ENCODE results near the gene TLR4.

DNA sequence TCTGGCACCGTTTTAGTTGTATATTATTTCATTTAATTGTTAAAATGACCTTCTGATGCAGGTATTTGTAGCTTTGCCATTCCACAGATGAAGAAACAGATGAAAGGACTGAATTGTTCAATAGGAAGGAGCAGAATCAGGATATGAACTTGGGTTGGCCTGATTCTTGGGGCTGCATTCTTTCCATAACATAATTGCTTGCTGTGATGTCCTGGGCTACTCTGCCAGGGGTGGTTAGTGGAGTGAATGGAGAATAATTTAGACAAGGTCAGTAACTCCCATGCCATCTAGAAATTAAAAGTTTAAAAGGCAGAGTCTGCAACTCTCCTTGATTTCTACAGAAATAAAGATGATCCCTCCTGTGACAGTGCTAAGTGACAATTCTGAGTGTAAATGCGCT lies 15.9 kb downstream of the TLR4 start:
- TF ChIP-seq, protein P1, sequence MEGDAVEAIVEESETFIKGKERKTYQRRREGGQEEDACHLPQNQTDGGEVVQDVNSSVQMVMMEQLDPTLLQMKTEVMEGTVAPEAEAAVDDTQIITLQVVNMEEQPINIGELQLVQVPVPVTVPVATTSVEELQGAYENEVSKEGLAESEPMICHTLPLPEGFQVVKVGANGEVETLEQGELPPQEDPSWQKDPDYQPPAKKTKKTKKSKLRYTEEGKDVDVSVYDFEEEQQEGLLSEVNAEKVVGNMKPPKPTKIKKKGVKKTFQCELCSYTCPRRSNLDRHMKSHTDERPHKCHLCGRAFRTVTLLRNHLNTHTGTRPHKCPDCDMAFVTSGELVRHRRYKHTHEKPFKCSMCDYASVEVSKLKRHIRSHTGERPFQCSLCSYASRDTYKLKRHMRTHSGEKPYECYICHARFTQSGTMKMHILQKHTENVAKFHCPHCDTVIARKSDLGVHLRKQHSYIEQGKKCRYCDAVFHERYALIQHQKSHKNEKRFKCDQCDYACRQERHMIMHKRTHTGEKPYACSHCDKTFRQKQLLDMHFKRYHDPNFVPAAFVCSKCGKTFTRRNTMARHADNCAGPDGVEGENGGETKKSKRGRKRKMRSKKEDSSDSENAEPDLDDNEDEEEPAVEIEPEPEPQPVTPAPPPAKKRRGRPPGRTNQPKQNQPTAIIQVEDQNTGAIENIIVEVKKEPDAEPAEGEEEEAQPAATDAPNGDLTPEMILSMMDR (IDR thresholded peaks at IDR 0.05), result no peak
- TF ChIP-seq POLR2A (IDR thresholded peaks at IDR 0.05), result no peak
